GM18507 (cell line): Measurements from ENCODE around the gene ARID1B.

ENCODE experiments used
- DNase-seq: peaks from one replicate; pipeline ENCODE4 v3.0.0; 2011; ENCODE audit warnings: low read depth; ENCODE audit not compliant: insufficient read length; ENCODE audit errors: extremely low spot score
- FAIRE-seq: peaks from 2 replicates; lab custom pipeline; 2011; peaks lifted over from hg19 to GRCh38; lab: Jason Lieb, UNC

The ARID1B gene

GRCh38 chr6:157092736-157093135, 315.6 kb downstream of the ARID1B start:
- DNase-seq (no peak), FAIRE-seq (no peak)

DNA sequence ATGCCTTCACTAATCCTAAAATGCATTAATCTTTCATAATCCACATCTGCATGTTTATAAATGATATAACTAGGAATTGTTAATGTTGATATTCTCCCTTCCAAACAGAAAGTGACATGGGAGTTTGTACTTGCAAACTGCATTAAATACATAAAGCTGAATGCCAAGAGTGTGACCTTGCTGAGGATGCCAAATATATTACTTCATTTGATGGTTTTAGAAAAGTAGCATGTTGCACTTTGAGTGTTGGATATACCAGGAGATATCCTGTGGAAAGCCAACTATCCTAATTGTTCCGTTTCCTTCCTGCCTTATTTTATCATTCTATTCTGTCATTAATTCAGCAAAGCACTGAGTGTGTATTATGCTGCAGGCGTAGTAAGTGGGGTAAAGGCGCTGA, 316.4 kb downstream of the ARID1B start:
- DNase-seq (no peak), FAIRE-seq (no peak)

- peak; percentile 74 for FAIRE-seq
- no peak for DNase-seq
Measured at GRCh38 chr6:157094038-157094437, 316.9 kb downstream of the ARID1B start.

DNA sequence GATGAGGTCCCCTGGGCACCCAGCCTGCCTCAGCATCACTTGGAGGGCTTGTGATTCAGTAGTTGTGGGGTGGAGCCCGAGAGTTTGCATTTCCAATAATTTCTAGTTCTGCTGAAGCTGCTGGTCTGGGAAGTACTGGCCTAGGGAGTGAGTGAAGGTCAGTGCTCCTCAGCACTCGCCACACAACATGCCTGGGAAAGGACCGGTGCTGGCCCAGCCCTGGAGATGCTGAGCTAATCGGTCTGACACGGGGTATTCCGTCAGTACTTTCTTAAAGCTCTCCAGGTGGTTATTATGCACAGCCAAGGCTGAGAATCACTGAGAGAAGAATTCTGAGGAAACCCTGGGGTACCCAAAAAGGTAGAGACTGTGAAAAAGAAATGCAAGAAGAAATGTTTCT, 317.9 kb downstream of the ARID1B start:
- FAIRE-seq (no peak), DNase-seq (no peak)

- no peak for FAIRE-seq
Measured at GRCh38 chr6:157095569-157095968, 318.4 kb downstream of the ARID1B start.

DNA sequence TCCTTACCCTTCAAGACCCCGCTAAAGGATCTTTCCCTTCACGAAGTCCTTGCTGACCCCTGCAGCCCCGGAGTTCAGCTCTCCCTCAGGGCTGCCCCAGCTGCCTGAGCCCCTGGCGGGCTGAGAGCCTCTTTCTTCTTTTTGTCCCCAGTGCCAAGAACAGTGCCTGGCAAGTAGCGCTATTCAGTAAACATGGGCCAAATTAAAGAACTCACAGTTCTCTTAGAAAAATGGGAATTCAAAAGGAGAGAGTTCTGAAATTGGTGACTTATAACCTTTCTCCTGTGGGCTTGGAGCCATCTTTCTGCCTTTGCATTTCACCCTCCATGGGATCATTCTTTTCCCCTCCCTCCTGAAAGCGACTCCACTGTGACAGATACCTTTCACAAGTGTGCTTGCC, 318.9 kb downstream of the ARID1B start:
- no peak for DNase-seq
- no peak for FAIRE-seq

More at GRCh38 chr6:157095569-157095968, 318.4 kb downstream of the ARID1B start:
- DNase-seq, result no peak

DNA sequence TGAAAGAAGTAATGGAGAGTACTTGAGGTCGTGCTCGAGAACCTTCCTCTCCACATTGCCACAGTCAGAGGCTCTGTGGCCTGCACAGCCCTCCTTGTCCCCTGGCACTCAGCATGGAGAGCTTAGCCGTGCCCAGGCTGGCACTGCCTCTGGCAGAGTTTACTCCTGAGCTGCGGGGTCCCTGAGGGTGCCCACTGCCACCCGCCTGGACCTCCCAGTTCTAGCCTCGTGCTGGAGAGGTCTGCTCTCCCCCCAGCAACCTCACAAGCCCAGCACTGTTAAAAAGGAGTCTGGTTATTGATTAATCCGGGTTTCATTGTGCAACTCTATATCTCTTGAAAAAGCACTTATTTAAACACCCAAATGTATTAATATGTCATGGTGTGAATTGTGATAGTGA, 319.3 kb downstream of the ARID1B start:
- DNase-seq, result no peak
- FAIRE-seq, result no peak

DNA sequence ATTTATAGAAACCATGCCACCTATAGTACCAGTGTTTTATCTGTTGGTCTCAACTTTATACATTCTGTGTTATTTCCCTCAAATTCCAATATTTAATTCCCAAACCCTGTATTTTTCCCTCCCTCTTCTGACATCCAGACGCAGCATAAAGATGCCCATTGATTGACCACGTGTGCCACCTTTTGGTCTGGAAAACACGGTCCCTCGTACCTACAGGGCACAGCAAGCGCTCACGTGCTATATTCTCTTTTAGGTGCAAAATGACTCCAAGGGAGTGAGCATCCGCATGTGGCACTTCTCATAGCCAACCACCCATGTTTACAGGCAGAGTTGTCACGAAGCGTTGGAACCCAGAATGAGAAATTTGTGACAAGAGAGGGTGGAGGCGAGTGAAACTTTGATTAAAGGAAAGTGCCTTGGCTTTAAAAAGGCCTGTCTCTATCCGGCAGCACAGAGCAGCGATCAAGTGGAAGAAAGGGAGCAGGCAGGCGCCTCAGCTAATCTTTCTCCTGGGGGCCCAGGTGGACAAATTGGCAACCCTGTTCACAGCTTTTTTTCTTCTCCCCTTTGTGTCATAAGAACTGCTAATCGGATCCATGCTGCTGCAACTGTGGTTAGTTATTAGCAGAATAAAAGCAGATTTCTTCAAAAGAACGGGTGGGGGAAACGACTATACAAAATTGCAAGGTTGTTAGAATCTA, 320.2 kb downstream of the ARID1B start:
- FAIRE-seq (no peak), DNase-seq (no peak)

DNA sequence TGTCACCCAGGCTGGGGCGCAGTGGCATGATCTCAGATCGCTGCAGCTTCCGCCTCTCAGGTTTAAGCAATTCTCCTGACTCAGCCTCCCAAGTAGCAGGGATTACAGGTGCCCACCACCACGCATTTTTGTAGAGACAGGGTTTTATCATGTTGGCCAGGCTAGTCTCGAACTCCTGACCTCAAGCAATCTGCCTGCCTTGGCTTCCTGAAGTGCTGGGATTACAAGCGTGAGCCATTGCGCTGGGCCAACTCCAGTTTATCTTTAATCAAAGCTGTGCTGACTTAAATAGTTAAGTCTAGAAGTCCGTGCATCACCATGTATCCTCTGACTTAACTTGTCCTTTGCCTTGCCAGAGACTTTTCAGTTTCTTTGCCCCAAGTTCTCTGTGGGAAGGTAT, 321.8 kb downstream of the ARID1B start:
- FAIRE-seq, result no peak

GRCh38 chr6:157099912-157100593, 322.9 kb downstream of the ARID1B start:
- FAIRE-seq (peak; percentile 97), DNase-seq (peak; percentile 43)

More for the DNA sequence above, 321.8 kb downstream of the ARID1B start:
- DNase-seq, result no peak

GRCh38 chr6:157101166-157101565, 324.0 kb downstream of the ARID1B start:
- DNase-seq (no peak), FAIRE-seq (no peak)

GRCh38 chr6:157104803-157105202, 327.6 kb downstream of the ARID1B start:
- DNase-seq (no peak), FAIRE-seq (no peak)

- FAIRE-seq (no peak), DNase-seq (no peak)
Measured at GRCh38 chr6:157106487-157106886, 329.3 kb downstream of the ARID1B start.

DNA sequence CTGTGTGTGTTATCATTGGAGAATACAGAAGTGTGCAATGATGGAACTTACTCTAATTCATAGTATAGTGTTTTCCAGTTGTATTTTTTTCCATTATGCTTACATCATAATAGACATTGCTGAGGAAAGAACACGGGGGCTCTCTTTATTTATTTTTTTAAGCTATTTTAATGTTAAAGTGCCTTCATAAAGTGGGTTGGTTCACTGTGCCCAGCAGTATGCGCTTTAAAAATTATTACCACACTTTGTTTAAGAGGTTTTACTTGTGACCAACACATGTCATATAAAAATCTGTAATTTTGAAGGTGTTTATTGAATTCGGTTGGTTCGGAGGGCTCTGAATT, 330.4 kb downstream of the ARID1B start:
- FAIRE-seq, result no peak
- no peak for DNase-seq

DNA sequence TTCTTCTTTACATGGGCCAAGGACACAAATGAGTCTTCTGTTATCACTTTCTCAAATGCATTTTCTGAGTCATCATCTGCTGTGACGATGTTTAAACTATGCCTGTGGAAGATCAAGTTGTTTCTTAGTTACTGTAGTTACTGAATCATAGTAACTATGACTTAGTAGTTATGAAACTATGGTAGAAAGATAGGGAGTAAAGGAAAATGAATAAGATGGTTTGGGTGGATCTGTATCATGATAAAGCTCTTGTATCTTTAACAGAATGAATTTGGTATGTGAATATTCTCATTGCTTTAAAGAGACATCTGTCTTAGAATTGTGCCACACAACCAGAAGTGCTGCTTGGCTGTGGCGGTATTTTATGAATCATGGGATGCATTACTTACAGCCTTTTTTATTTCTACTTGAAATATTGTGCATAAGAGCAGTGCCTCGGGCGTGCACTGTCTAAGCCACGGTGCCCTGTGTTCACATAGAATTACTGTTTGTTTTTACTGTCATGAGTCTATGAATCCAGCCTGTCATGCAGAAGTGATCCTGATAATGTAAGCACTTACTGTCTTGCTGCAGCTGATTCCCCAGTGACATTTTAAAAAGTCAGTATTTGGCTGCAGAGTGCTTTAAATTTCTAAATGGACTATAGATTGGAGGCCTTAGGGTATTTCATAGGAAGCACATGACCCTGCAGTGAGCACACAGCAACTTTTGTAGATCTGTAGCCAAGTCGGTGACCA, 330.9 kb downstream of the ARID1B start:
- DNase-seq, result no peak
- no peak for FAIRE-seq

DNA sequence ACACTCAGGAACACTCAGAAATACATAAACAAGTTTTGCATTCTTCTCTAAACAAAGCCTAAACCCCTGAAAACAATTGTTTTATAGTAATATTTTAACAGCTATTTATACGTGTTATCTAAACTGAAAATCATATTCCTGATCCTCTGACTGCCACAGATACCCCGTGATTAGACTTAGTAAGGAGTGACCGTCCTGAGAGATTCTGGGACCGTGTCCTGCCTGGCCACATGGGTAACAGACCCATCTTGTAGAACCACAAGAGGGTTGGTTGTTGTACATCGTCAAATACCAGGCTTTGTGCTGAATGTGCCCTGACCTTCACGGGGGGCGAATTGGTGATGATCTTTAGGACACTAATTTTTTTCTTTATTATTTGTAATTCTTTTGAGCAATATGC, 331.7 kb downstream of the ARID1B start:
- DNase-seq, result no peak
- FAIRE-seq, result no peak

DNA sequence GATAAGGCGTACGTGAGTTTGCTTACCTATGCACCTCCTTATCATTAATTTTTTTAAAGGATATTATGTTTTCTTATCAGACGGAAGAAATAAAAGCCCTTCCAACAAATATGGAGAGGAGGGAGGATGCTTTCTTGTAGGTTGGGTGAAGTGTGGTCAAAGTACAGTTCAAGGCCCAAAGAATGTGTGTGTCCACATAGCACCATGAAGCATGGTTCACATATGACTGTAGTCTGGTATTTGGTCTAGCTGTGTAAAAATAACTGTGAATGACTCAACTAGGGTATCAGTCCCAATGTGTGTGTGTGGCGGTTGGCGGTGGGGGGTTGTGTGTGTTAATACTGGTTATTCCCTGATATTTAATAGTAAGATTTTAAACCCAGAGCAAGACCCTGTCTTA, 333.4 kb downstream of the ARID1B start:
- FAIRE-seq (no peak), DNase-seq (no peak)

DNA sequence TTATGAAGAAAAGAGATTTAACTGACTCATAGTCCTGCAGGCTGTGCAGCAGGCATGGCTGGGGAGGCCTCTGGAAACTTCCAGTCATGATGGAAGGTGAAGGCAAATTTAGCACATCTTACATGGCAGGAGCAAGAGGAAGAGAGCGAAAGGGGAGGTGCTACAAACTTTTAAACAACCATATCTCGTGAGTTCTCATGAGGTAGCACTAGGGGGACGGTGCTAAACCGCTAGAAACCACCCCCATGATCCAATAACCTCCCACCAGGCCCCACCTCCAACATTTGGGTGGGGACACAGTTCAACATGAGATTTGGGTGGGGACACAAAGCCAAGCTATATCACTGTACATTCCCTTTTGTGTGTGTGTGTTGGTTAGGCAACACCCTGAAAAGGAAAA, 336.2 kb downstream of the ARID1B start:
- DNase-seq, result no peak
- FAIRE-seq, result no peak

DNA sequence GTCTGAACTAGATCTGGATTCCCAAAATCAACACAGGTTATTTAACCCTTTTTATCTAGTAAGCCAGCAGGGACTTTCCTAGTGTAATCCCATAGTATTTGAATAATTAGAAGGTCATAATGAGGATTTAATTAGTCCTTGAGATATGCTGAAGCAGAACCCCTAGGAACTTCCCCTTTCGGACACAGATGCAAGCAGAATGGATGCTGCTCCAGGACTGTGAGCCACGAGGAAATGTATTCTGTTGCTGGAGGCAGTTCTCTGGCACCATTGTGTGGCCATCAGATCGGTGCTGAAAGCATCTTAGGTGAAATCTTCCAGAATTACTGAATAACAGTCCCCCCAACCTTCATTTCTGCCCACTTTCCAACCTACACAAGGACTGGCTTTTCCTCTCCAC, 339.2 kb downstream of the ARID1B start:
- FAIRE-seq, result no peak
- DNase-seq, result no peak

GRCh38 chr6:157117431-157118095, 340.4 kb downstream of the ARID1B start:
- DNase-seq (no peak), FAIRE-seq (no peak)
